ENCODE data around the gene CHRNE. TPM values are rescaled to one million over a fixed set of nuclear protein-coding genes. Genes with fewer than 3 reads are reported as not detected.
"Not testable (repeated sequence)": the region's sequence is repeated elsewhere in the genome, so short reads cannot be mapped to it uniquely, and the experiment has no call there.

Gene CHRNE
- total RNA-seq, 1 experiment from 2014 or later = not detected

DNA sequence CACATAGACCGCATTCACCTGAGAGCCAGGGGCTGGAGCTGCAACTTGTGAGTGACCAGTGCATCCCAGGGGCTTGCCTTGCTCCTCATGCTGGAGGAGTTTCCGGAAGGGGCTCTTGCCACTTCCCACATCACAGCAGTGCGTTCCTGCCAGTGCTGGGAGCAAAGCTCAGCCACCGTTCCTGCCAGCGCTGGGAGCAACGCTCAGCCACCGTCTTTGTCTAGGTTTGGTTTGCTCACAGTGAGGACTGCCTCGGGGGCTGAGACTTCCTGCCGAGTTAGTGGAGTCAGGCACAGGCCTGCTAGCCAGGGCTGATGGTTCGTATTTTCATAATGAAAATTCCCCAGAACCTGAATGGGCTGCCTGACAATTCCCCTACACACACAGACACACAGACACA, 5.4 kb upstream of the CHRNE start:
- no peak for DNase-seq (ENCODE audit: low spot score)

DNA sequence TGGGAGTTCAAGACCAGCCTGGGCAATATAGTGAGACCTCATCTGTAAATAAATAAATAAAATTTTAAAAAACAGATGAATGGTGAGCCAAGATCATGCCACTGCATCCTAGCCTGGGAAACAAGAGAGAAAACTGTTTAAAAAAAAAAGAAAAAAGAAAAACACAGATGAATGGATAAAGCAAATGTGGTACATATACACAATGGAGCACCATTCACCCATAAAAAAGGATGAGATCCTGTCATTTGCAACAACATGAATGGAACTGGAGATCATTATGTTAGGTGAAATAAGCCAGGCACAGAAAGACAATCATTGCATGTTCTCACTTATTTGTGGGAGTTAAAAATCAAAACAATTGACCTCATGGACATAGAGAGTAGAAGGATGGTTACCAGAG, 3.7 kb upstream of the CHRNE start:
- not testable (repeated sequence) for DNase-seq (ENCODE audit: low spot score)

GRCh38 chr17:4902540-4902939, 358 bp downstream of the CHRNE start:
- DNase-seq (ENCODE audit: low spot score) = no peak

GRCh38 chr17:4901648-4902344, 1.1 kb downstream of the CHRNE start:
- DNase-seq (ENCODE audit: low spot score) = no peak

GRCh38 chr17:4901108-4901647, 1.7 kb downstream of the CHRNE start:
- no peak for DNase-seq (ENCODE audit: low spot score)

- no peak for DNase-seq (ENCODE audit: low spot score)
These were observed 2.4 kb downstream of the CHRNE start for GRCh38 chr17:4900231-4901107.

DNA sequence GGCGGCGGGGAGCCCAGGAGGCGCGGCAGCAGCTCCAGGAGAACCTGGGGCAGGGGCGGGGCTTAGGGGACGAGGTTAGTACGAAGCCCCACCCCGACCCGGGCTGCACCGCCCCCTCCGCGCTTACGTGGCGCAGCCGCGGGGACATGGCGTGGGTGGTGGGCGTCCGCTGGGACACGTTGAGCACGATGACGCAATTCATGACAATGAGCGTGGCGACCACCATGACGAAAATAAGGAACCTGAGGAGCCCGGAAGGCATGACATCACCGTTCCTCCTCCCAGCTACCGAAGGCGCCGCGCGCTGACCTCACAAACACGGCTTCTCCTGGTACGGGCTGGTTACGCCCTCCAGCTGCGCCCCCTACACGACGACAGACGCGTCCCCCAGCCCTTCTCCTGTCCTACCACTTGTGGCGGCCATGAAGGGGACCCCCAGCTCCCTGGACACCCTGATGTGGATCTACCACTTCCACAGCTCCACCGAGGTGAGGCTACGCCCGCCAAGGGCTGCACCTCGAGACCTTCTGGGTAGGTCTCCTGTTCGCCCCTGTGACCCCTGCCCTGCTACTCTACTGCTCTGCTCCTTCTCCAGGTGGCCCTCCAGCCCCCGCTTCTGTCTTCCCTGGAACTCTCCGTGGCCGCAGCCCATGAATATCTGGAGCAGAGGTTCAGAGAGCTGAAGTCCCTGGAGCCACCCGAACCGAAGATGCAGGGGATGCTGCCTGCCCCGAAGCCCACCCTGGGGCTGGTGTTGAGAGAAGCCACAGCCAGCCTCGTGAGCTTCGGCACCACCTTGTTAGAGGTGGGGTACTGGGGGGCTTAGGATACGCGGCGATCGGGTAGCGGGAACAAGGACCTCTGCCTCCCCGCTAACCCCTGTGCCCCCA, 3.3 kb downstream of the CHRNE start, which contains the start of gene C17orf107:
C17orf107 (plus strand) TSS at position 196 of the 890 bp plus-strand sequence; CDS start at position 423, 227 bp downstream.
- DNase-seq (ENCODE audit: low spot score) = no peak

DNA sequence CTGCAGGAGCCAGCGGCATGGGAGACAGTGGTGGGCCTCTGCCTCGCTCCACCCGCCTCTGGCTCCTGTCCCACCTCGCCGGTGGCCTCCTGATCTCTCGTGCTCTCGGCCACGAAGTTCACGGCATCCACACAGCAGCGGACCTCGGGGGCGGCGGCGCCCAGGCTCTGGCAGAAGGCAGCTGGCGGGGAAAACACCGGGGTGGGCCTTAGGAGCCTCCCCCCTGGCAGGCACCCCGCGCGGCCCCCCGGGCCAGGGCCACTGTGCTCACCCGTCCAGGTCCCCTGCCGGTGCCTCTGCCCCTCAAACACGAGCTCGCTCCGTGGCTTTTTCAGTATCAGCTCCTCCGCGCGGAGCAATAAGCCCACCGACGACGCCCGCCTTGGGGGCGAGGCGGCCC, 4.0 kb downstream of the CHRNE start:
- no peak for DNase-seq (ENCODE audit: low spot score)

GRCh38 chr17:4898351-4898750, 4.5 kb downstream of the CHRNE start:
- DNase-seq (ENCODE audit: low spot score) = no peak

- DNase-seq (ENCODE audit: low spot score) = no peak
These were observed 5.1 kb downstream of the CHRNE start for GRCh38 chr17:4897785-4898184.

- no peak for DNase-seq (ENCODE audit: low spot score)
These were observed 5.7 kb downstream of the CHRNE start for GRCh38 chr17:4897198-4897687.

GRCh38 chr17:4896332-4897197, 6.3 kb downstream of the CHRNE start:
- no peak for DNase-seq (ENCODE audit: low spot score)

DNA sequence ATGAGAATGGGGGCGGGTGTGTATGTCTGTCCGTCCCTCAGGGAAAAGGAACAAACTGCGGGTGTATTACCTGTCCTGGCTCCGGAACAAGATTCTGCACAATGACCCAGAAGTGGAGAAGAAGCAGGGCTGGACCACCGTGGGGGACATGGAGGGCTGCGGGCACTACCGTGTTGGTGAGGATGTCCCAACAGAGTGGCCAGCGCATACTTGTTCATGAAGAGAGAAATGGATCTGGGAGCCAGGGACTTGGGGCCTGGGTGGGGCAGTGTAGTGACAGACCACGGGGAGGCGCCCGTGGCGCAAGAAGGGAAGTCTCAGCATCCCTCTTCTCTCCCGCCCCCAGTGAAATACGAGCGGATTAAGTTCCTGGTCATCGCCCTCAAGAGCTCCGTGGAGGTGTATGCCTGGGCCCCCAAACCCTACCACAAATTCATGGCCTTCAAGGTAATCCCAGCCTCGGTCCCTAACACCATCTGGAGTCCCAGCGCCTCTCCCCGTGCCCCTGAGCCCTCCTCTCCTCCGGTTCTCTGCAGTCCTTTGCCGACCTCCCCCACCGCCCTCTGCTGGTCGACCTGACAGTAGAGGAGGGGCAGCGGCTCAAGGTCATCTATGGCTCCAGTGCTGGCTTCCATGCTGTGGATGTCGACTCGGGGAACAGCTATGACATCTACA, 7.1 kb downstream of the CHRNE start:
- DNase-seq (ENCODE audit: low spot score) = no peak

- DNase-seq (ENCODE audit: low spot score) = no peak
These were observed 7.8 kb downstream of the CHRNE start for GRCh38 chr17:4895121-4895520.

GRCh38 chr17:4893721-4894560, 9.0 kb downstream of the CHRNE start:
- DNase-seq (ENCODE audit: low spot score) = no peak

DNA sequence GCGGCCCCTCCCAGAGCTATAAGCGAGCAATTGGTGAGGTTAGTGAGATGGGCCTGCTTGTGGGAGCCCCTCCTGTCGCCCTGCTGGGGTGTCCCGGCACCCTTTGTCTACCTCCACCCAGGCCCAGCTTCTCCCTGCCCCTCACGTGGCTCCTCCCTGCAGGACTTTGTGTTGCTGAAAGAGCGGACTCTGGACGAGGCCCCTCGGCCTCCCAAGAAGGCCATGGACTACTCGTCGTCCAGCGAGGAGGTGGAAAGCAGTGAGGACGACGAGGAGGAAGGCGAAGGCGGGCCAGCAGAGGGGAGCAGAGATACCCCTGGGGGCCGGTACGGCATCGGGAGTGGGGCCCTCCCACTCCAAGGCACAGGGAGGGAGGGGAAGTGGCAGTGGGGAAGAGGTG, 9.6 kb downstream of the CHRNE start:
- no peak for DNase-seq (ENCODE audit: low spot score)

GRCh38 chr17:4892499-4893221, 10.2 kb downstream of the CHRNE start:
- DNase-seq (ENCODE audit: low spot score) = no peak
